Hepatocyte (in vitro differentiated cells): ENCODE measurements around the gene PRSS22.

Experiments
- EZH2 ChIP-seq: fragments of 200-600 bp; sonication (generic); IDR thresholded peaks from 2 replicates; pipeline ENCODE4 v1.6.1; 2016; ENCODE audit warnings: antibody characterized with exemption, mild to moderate bottlenecking, borderline replicate concordance
- EZH2phosphoT487 ChIP-seq: fragments of 200-600 bp; sonication (generic); IDR thresholded peaks from one replicate; pipeline ENCODE4 v1.6.1; 2018; ENCODE audit warnings: antibody characterized with exemption, mild to moderate bottlenecking, low read depth, moderate library complexity; ENCODE audit not compliant: unreplicated experiment, severe bottlenecking
- TF ChIP-seq, protein P1 (sequence below): fragments of 200-600 bp; sonication (generic); IDR thresholded peaks from 2 replicates; pipeline ENCODE4 v1.5.1; 2016; ENCODE audit warnings: antibody characterized with exemption, mild to moderate bottlenecking; ENCODE audit not compliant: poor library complexity

DNA sequence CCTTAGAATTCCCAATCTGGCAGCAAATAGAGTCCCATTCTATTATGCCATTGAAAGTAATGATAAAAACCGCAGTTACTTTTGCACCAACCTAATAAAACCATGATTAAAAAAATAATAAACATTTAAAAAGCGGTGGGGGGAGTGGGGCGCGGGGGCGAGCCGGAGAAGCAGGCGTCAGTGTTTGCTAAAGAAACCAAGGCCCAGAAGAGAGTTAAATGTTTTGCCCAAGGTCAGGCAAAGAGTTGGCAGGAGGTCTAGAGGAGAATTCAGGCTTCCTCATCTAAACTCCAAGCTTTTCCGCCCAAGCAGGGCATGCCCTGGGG, 9.7 kb upstream of the PRSS22 start:
- TF ChIP-seq, protein P1, sequence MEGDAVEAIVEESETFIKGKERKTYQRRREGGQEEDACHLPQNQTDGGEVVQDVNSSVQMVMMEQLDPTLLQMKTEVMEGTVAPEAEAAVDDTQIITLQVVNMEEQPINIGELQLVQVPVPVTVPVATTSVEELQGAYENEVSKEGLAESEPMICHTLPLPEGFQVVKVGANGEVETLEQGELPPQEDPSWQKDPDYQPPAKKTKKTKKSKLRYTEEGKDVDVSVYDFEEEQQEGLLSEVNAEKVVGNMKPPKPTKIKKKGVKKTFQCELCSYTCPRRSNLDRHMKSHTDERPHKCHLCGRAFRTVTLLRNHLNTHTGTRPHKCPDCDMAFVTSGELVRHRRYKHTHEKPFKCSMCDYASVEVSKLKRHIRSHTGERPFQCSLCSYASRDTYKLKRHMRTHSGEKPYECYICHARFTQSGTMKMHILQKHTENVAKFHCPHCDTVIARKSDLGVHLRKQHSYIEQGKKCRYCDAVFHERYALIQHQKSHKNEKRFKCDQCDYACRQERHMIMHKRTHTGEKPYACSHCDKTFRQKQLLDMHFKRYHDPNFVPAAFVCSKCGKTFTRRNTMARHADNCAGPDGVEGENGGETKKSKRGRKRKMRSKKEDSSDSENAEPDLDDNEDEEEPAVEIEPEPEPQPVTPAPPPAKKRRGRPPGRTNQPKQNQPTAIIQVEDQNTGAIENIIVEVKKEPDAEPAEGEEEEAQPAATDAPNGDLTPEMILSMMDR = no peak
- TF ChIP-seq EZH2phosphoT487 (no peak), EZH2 (no peak)
